NCI-H2196 (cell line): ENCODE measurements around the gene TBCA.
A peak's percentile ranks its signal among the peaks of the same experiment; 100 is the strongest.
"Not testable (repeated sequence)": the region's sequence is repeated elsewhere in the genome, so short reads cannot be mapped to it uniquely, and the experiment has no call there.

Source experiments
- DNase-seq: peaks from one replicate; lab custom pipeline; 2025; ENCODE audit not compliant: unreplicated experiment; lab: John Stamatoyannopoulos, UW

TBCA gene

DNA sequence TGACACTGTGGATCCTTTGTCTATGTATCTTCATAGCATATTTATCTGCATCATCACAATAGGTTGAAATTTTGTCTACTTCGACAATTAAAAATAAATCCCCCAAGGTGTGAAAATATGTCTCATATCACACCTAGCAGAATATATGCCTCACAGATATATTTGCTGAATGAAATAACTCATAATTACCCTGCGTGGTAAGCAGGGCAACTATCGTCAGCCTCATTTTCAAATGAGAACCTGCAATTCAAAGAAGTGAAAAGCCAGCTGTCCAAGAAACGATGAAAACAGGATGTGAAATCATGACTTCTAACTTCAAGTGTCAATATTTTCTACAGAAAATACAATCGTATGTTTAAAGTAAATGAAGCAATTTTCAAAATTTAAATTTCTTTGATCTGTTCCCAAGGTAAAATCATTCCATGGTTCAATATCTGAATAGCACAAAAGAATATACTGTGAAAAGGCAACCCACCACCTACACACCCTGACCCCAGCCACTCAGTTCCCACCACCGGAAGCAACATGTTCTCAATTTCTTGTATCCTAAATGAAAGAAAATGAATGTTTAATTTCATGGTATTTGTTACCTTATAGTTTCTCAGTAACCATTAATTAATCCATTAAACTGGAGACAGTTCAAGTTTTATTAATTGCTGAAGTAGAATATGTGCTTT, 57.1 kb downstream of the TBCA start:
- no peak for DNase-seq

DNA sequence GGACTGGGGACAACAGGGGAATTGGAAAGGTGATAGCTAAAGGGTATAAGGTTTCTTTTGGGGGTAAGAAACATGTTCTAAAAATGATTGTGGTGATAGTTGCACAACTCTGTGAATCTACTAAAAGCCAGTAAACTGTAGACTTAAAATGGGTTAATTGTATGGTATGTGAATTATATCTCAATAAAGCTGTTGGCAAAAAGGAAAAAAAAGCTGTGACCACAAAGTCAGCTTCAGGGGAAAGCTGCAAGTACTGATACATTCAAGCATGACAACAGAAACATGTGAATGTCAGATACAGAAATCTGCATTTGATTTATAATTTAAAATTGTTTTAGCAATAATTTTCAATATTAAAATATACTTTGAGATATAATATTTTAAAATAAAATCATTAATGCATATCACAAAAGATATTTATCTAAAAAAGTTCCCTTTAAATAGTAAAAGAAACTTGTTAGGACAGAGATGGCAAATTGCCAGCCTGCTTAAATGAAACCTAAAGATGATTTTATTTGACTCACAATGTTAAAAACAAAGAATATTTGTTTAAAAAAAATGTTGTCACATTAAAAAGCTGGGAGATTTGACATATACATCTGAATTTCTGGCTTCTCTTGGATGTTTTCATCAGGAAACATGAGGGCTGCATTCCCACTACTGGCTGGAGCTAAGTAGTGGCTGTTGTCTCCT, 66.0 kb downstream of the TBCA start:
- DNase-seq = no peak

DNA sequence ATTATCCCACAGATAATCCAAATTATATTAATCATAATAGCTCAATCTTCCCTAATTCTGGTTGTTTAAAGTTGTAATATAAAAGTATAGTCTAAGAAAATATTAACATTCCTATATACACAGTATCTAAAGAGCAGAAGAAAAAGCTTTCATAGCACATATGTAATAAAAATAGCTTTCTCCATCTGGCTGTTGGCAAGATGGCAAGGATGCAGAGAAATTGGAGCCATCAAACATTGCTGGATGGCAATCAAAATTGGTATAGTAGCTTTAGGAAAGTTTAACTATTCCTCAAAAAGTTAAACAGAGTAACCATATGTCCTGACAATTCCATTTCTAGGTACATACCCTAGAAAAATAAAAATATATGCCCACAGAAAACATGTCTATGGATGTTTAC, 66.8 kb downstream of the TBCA start:
- DNase-seq = no peak

DNA sequence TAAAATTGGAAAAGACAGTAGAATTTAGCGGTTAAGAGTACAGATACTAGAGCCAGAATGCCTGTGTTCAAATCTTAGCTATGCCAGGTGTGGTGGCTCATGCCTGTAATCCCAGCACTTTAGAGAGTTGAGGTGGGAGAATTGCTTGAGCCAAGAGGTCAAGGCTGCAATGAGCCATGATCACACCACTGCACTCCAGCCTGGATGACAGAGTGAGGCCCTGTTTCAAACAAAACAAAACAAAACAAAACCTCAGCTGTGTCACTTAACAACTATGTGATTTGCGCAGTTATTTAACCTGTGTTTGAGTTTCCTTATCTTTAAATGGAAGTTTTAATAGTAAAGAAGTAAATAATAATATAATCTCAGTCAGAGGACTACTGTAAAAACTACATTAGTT, 68.3 kb downstream of the TBCA start:
- no peak for DNase-seq

DNA sequence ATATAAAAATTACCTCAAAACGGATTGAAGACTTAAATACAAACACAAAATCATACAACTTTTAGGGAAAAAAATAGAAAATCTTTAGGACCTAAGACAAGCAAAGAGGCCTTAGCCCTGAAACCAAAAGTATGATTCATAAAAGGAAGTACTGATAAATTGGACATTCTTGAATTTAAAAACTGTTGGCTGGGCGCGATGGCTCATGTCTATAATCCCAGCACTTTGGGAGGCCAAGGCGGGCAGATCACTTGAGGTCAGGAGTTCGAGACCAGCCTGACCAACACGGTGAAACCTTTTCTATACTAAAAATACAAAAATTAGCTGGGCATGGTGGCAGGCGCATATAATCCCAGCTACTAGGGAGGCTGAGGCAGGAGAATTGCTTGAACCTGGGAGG, 76.6 kb downstream of the TBCA start:
- not testable (repeated sequence) for DNase-seq

DNA sequence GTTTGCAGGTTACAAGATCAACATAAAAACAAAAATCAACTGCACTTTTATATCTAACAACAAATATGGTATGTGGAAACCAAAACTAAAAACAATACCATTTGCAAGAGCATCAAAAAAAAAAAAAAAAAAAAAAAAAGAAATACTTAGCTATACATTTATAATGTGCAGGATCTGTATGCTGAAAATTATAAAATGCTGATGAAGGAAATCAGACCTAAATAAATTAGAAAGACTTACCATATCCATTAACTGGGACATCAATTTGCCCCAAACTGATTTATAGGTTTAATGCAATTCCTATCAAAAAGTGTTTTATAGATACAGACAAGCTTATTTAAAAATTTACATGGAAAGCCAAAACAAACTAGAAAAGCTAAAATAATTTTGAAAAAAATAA, 77.2 kb downstream of the TBCA start:
- no peak for DNase-seq

DNA sequence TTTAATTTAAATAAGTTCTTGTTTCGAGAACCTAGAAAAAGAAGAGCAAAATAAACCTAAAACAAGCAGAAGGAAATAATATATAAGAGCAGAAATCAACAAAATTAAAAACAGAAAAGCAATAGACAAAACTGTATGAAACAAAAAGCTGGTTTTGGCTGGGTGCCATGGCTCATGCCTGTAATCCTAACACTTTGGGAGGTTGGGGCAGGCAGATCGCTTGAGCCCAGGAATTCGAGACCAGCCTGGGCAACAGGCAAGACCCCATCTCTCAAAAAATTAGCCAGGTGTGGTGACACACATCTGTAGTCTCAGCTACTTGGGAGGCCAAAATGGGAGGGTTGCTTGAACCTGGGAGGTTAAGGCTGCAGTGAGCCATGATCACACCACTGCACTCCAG, 78.4 kb downstream of the TBCA start:
- no peak for DNase-seq

DNA sequence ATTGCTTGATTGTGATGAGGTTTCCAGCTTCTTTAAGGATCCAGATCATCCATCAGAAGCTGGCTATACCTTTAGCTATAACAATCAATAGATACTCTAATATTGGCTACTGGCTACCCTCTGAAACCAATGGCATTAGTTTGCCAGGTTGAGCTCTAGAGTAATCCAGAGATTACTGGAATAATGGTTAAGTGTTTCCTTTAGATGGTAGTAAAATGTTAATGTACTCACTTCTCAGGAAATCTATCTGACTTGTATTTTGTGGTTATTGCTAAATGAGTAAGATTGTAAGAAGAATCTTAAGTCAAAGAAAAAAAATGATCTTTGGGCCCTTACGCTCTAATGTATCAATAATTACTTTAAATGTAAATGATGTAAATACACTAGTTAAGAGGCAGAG, 80.0 kb downstream of the TBCA start:
- no peak for DNase-seq

DNA sequence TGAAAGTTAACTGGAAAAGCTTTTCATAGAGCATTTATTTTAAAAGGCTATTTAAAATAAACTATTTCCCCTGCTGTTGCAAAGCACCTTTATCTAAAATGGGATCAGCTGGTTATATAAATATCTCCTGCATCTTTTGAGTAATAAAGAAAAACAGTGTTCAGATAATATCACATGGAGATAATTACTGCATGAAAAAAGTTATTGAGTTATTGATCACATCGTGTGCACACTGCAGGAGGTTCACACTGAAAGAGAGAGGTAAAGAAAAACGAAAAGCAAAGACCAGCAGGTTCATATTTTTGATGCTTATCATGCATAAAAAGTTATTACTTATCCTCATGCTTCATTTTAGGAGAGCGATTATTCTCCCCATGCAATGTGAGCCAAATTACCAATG, 82.2 kb downstream of the TBCA start:
- DNase-seq = no peak

DNA sequence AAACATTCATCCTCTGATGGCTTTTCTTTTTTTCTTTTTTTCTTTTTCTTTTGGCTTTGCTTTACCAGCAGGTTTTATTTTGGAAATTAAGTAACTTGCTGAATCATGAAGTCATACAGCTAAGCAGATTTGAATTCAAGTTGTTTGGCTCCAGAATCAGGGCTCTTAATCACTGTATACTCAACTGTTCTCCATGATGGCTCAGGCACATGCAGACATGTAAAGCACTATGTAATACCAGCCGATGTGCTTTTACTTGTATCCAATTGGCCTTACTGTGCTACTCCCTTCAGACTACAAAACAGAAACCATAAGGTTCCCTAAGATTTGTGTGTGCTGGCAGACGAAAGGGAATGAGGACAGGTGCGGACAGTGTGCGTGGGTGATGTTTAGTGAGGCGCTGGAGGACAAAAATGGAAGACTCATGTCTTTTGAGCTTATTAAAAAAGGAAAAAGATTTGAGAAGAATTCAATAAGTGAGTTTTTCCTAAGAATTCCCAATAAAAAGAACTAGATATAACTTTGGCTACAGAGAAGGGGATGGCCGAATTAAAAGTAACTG, 92.9 kb downstream of the TBCA start:
- no peak for DNase-seq

DNA sequence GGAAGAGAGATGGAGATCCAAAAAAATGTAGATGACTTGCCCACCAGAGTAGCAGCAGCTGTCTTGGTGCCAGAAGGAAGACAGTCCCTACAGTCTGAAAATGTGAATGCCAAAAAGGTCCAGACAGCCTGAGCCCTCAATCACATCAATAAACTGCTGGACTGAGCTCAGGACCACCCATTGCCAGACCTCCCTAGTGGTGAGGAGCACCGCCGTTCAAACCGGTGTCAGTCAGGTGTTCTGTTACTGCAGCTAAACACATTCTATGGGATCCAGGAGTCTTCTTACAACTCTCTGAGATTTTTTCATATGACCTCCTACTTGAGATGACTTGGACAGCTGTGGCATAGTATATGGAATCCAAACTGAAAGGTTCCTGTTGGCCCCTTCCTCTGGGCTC, 105.6 kb downstream of the TBCA start:
- no peak for DNase-seq

DNA sequence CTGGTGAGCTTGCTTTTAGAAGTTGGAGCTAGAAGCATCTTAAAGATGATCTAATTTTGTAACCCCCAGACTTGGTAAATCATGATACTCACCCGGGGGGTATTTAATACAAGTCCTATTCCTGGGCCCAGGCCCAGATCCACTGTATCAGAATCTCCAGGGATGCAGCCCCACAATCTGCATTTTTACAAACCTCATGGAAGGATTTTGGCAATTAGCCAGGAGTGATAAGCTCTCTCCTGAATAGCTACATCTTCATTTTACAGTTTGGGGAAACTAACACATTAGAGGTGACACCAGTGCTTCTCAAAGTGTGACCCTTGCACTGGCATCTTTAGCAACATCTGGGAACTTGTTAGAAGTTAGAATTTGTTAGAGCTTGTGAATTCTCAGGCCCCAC, 106.5 kb downstream of the TBCA start:
- DNase-seq = no peak

DNA sequence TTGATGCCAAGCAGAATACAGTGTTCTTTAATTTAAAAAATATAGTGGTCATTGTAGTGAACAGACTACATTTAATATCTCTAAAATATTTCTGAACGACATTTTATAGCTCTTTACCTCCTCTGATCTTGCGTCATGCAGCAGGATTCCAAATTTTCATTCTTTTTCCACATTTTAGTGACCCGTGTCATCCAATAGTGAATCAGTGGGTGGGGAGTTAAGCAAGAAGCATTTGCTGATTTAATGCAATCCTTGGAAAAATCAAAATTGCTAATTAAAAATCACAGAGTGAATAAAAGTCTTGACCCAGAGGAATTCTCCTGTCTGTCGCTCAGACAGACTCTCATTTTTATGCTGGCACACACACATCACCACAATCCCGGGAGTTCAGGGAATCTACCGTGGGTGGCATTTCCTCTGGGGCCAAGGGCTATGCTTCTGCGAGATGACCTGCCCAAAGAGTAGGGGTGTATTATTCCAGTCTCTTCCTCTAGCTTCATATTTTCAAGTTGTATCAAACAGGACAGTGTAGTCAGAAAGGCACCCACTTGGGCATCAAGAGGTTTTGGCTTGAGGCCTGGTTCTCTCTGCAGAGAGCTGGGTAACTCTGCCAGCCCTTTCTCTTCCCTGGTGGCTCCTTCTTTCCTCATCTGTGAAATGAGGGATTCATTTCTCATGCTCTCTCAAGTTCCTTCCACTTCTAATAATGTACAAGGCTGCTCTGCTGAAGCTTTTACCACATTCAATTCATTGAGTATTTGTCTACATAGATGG, 112.9 kb downstream of the TBCA start:
- no peak for DNase-seq

DNA sequence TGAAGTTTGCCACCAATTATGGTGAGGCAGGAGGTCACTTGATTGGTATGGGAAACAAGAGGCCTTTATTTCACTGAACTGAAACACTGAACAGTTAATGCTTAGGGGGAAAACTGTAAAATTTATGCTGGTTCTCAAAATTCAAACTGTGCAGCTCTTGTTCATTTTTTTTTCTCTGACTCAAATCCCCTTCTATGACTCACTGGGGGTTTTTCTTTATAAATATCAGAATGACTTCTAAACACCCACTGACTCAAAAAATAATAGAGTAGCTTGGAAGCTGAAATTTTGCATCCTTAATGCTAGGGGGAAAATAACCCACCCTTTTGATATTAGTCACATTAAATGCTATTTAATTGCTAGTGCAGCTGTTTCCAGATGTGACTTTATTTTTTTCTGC, 113.5 kb downstream of the TBCA start:
- DNase-seq = no peak

DNA sequence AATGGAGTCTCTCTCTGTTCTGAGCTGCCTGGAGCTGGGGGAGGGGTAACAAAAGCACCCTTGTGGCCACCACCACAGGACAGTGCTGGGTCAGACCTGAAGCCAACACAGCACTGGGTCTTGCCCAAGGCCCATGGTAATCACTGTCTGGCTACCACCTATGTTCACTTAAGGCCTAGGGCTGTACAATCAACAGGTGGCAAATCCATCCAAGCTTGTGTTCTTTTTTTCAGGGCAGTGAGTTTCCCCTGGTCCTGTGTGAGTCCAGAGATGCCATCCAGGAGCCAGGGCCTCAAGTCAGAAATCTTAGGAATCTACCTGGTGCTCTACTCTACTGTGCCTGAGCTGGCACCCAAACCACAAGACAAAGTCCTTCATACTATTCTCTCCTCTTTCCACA, 117.5 kb downstream of the TBCA start:
- no peak for DNase-seq

DNA sequence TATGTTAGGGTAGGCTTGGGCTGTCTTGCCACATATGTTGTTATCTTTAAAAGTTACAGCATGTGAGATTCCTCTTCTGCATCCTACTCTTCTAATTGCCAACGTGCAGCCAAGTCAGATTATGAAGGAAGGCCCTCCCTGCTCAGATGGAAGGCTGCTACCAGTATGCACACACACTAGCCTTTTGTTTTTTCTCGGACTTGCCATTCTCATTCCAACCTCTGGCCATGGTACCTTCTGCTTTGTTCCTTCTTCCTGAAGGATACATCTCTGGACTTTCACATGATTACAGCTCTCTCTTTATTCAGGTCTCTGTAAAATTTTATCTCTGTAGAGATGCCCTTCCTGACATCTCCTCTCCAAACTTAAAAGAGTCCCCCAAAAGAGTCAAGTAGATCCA, 124.8 kb downstream of the TBCA start:
- no peak for DNase-seq

DNA sequence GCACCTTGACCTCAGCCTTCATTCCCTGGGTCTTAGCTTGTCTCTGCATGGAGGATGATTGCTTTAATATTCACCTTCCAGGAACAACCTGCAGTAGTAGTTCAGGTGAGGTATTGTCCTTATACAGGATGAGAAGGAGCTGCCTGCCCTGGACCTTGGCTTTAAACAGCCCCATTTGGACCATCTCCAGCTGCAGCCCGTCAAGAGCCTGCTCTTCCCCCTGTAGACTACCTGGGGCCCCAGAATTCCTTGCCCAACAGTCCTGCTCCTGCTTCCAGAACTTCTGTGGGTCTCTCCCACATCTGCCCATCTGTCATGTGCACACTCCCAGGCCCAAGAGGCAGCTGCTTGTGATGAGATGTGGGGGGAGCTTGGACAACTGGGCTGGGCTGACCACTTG, 125.5 kb downstream of the TBCA start:
- no peak for DNase-seq

DNA sequence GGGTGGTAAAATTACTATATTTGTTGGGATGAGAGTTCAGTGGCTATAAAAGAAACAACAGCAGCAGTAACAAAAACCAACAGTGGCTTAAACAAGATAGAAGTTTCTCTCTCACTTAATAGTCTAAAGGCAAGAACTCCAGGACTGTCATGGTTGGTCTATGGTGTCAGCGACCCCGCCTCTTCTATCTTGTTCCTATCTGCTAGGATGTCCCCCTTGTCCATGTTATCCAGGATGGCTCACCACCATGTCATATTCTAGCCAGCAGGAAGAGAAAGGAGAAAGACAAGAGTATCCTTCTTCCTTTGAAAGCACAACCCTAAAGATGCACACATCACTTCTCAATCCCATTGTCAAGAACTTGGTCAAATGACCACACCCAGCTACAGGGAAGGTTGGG, 126.4 kb downstream of the TBCA start:
- DNase-seq = no peak

DNA sequence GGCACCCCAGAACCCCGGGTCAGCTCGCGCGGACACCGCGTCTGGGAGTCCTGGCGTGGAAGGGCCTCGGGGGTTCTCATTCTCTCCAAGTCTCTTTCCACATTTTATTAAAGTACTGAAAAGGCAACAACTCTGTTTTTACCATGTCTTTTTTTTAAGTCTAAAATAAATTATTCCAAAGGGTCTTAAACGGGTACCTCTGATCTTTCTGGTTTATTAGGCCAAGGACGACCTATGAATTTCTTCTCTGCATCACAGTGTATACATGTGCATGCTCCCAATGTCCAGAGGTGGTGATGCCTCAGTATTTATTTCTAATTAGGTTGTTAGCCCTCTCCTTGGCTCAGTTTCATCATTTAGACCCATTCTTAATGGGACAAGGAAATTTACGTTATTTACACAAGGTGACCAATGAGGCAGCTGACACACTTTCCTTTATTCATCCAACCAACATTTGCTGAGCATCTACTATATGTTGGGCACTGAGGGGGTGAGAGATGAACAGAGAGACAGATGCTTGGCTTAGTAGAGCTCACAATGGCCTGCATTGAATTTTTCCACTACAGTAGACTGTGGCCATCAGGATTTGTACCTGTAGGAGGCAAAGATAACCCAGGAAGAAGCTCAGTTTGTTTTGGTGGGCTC, 130.0 kb downstream of the TBCA start:
- DNase-seq = no peak

DNA sequence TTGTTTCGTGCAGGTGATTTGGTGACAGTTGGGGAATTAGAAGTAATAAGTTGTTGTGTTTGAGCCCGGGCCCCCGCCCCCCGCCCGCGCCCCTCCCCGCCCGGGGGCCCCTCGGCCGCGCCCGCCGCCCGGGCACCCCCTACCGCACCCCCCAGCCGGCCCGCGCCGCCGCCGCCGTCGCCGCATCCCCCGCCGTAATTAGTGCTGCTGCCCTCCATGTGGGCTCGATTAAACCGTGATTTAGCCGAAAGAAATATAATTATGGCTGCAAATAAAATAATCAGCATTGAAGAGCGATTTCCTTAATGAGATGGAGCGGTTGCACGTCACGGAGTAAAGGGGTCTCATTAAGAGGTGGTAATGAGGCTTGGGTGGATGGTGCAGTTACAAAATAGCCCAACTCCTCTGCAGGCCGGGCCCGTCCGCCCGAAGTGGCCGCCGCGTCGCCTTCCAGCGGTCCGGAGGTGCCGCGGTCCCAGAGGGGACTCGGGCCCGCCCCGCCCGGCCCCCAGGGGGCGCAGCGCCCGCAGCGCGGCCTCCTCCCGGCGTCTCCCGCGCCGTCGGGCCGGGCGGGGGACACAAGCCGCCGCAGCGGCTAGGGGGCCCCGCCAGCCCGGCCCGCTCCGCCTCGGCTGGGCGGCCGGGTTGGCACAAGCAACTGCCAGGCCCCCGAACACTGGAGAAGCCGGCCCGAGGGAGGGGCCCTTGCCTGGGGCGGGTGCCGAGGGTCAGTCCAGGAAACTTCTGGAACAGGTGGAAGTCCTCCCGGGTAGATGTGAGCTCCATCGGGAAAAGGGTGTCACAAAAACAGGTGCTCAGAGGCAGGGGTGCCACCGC, 130.8 kb downstream of the TBCA start:
- peak; percentile 74 for DNase-seq
